GM15510 (cell line): ENCODE results near the gene SMIM5.

Experiments
- POLR2A ChIP-seq: IDR thresholded peaks from 3 replicates; pipeline ENCODE4 v1.6.1; 2011; ENCODE audit warnings: borderline replicate concordance; ENCODE audit not compliant: insufficient read length; ENCODE audit errors: extremely low read depth

The SMIM5 gene

DNA sequence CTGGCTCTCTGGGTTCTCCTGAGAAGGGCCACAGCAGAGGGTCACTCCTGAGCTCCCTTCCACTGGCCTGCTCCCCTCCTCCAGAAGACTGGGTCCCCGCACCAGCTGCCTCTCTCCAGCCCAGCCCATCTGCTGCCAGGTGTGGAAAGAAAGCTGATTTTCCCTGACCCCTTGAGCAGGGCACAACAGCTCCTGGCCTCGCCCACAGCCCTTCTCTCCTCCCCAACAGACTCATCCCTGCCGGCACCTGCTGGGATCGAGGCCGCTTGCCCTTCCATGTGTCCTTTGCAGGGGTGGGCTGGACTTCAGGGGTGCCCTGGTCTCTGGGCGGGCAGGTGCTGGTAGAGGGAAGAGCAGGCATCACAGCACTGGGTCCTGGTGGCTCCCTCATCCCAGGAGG is 4.8 kb upstream of the SMIM5 start:
- no peak for TF ChIP-seq POLR2A

DNA sequence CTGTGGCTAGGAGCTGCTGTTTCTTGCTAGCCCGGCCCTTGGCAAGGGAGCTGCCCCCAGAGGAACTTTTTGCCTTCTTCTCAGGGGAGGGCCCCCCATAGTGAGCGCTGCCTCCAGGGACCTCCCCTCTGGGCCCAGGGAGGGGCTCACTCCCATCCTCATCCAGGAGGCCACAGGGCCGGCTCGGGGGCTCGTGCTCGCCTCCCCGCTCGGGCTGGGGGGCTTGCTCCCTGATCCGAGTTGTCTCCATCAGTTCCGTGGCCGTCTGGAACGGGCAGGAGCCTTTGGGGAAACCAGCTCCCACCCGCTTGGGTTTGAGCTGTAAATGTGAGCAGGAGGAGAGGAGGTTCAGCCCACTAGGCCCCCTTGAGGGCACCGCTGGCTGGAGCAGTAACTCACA is 4.1 kb upstream of the SMIM5 start:
- TF ChIP-seq POLR2A, result no peak

DNA sequence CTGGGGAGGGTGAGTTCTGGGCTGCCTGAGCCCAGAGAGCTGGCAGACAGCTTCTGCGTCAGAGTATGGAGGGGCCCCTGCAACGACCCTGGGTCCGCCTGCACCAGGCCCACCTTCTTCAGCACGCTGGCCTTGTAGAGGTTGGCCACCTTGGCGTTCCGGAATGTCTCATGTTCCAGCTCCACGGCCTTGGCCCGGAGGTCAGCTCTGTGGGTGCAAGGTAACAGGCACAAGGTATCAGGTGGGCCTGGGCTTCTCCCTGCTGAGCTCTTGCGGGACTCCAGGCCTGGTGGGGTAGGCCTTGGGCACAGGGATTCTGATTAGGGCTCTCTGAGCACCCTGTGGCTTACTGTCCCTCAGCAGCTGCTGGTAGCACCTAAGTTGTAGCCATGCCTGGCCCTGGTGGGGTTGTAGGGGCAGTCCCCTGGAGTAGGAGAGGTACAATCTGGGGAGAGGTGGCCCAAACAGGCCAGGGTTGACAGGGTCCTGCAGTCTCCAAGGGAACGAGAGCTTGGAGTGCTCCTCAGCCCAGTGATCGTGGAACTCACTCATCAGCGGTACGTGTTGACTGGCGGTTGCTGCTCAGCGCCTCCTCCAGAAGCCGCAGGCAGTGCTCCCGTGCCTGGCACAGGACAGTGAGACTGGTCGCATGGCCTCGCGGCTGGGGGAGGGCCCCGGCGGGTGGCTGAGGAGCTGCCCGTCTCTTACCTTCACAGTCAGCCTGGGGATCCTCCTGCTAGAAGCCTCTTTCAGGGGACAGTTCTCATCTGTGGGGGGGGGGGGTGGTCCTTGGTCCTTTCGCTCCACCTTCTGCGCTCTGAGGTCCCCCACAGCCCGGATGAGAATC is 2.9 kb upstream of the SMIM5 start:
- no peak for TF ChIP-seq POLR2A

DNA sequence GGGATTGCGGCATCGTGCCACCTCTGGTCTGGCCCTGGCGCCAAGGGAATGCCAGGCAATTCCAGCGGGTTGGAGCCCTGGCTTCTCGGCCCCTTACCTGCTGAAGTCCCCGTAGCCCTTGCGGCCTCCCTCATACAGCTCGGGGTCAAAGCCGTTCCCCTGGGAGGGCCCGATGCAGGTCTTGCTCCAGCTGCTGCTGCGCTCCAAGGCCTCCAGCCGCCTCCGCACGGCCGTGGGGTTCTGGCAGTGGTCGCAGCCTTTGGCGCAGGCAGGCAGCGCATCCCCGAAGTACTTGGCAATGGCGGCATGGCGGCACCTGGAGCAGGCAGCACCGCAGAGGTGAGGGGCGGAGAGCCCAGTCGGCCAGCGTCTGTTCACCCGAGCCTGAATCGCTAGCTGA is 1.9 kb upstream of the SMIM5 start:
- TF ChIP-seq POLR2A, result no peak

DNA sequence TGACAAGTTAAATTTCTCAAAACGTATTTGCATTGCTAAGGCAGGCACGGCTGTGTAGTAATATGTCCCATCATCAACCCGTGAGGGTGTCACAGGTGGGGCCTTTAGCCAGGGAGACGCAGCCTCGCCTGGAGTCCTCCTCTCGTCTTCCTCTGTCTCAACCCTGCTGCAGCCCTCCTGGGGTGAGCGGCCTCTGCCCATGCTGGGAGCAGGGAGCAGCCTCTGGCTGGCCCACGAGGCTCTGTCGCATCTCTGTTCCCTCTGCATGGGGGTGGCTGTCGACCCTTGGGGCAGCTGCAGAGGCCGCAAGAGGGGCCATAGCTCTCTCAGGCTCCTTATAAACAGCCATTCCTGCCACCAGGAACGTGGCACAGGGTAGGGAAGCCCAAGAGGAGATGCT is 806 bp upstream of the SMIM5 start:
- TF ChIP-seq POLR2A, result no peak

DNA sequence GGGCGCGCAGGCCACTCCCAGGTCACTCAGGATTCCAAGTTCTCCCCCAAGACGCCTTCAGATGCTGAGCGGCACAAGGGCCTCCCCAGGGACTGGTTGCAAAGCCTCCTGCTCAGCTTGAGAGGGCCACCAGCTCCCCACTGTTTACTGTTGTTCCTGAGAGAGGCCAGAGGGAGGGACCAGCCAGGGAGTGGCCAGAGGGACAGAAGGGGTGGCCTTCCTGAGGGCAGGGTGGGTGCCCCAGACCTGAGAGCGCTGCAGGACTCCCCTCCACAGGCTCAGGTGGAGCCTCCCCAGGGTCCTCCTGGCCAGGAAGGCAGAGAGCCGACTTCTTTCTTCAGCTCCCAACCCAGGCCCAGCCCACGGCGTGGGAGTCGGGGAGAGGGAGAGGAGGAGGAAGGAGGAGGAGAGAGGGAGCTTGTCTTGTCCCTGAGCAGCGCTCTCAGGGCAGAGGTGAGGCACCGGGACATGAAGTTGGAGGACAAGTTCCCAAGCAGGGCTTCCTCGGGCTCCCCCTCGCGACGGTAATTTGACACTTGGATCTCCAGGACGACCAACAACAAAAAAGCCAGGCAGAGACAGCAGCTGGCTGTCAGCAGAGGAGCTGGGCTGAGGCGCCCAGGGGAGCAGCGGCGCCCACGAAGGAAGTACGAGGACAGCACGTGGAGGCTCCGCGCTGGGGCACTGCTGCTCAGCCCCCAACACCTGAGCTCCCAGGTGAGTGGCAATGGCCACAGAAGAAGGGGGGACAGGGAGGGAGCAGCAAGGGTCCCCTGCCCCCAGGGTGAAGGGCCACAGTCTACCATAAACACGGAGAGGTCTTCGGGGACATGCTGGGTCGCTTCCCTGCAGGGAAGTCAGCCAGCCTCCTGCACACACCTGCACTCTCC is 497 bp downstream of the SMIM5 start:
- no peak for TF ChIP-seq POLR2A

DNA sequence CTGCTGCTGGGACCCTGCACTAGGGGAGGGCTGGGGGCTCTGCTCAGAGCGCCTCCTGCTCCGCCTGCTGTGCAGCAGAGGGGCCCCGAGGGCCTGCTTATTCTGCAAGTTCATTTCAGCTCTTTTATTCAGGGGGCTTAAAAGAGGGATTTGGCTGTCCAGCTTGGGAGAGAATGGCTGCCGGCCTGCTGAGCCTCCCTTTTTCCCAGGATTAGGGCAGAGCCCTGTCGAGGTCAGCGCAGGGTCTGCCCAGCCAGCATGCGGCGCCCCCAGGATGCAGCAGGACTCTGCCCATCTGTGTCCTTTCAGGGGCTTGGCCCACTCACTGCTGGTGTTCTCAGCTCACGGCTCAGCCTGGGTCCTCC is 1.1 kb downstream of the SMIM5 start:
- no peak for TF ChIP-seq POLR2A

DNA sequence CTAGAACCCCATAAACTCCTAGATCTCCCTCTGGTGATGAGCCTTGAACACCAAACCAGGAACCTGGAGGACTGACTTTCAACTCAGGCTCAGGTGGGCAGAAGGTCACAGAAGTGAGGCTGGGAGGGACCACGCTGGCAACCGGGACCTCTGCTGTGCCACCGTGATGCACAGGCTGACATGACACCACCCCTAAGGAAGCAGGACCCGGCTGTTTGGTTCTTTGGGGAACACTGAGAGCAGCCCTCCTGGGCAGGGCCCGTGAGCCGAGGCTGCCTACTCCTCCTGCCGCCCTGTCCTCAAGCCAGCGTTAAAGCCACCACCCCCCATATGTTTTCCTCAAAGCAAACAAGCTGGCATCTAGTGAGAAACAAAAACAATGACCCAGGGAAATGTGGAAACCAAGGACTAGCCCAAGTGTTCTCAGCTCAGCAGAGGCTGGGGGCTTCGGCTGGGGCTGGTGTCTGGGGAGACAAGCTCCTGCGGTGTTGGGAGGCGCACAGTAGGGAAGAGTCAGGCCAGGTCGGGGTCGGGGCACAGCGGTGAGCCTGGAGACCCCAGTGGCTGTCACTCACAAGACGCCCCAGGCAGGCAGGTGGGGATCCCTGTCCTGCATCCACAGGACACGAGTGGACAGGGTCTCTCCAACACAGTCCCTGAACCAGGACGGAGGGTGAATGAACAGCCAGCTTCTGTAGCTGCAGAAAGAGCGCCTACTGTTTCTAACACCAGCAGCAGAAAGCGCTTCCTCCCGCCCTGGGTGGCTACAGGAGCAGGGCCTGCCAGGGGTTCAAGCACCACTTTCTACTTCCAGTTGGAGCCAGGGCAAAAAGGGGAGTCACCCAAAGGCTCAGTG is 1.7 kb downstream of the SMIM5 start:
- no peak for TF ChIP-seq POLR2A

DNA sequence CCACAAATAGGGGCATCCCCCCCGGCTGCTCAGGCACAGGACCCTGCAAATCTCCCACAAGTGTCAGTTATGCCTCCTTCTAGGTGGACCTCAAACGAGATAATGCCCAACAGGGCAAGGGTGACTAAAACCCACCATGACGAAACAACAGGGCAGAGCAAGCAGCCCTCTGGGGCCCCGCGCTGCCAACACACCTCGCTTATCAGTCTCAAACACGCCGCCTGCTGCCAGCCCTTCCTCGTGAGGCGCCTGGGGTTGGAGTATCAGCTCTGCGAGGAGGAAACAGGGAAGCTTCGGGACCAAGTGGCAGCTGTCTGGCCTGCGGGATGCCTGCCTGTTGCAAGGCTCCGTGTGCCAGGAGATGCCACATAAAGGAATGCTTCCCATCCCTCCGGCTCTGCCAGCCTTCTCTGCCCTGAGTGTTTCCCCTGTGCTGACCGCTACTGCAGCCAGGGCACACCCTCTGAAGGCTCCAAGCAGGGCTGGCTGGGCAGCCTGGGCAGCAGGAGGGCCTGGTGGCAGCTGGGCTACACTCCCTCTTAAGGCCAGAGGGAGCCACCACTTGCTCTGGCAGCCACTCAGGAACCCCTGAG is 2.5 kb downstream of the SMIM5 start:
- TF ChIP-seq POLR2A, result no peak

DNA sequence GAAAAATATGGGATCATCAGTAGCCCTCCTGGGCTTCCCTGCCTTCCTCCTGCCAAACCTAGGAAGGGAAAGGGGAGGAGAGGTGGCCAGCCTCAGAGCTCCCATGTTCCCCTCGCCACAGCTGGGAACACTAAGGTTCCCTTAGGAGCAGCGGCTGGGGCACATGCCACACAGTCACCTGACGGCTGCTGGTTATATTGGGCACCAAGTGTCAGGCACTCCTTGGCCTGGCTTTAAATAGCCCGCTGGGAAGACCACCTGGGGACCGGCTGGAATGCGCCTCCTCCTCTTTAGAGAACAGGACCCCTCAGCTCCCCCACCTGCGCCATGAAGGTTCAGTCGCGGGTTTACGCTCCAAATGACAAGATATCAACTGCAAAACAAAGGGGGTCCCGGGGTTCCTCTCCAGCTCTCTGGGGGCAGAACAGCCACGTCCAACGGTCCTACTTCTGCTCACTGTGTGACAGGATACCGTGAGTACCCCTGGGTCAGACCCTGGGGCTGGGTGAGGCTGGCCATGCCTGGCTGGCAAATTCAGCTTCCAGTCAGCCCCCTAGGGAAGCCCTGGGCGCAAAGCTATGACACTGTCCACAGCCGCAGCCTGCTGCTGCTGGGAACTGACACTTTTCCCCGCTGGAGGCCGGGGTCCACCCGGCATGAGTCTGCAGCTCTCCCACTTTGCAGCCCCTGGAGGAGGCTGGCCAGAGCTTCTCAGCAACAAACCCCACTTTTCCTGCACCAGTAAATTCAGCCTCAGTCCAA is 3.3 kb downstream of the SMIM5 start:
- TF ChIP-seq POLR2A, result no peak

DNA sequence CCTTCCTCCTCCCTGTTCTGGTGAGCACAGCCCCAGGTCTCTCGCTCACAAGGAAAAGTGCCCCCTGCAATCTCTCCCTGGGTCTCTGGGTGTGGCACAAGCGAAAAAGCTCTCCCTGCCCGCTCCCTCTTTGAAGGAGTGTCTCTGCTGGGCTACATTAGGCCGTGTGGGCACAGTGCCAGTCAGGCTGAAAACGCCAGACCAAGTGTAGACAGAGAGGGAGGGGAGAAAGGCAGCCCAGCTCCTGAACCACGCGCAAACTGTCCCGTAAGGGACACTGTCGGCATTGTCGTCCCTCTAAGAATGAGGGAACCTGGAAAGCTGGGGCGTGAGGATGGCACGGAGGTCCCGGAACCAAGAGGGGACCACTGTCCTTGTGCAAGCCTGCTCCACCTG is 3.9 kb downstream of the SMIM5 start:
- no peak for TF ChIP-seq POLR2A

DNA sequence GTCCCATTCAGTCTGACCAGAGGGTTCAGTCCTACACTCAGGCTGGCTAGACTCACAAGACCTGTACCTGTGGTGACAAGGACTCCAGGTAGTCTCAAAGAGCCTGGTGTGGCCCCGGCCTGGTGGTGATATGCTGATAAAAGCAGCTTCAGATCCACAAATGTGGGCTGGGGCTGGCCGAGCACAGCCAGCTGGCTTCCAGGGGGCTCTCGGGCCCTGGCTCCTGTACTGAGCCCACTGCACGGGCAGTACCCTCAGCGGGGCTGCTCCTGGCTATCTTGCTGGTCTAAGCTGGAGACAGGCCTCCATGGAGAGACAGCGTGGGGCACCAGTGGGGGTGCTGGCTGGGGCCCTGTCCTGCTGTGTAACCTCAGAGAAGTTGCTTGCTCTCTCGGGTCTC is 4.3 kb downstream of the SMIM5 start:
- TF ChIP-seq POLR2A, result no peak

DNA sequence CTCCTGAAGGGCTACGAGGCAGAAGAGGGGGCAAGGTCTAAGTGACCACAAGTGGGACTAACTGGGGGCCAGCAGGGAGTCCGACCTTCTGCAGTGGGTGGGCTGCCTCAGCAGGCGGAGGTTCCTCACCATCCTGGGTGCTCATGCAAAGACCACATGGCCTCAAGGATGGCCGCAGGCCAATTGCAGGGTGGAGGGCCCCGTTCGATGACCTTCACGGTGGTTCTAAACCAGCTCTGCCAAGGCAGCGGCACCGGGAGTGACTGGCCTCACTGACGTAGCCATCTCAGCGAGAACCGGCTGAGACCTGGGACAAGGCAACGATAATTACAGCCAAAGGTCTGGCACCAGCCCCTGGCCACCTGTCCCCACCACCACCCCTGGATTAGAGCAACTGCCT is 5.7 kb downstream of the SMIM5 start:
- TF ChIP-seq POLR2A, result no peak

DNA sequence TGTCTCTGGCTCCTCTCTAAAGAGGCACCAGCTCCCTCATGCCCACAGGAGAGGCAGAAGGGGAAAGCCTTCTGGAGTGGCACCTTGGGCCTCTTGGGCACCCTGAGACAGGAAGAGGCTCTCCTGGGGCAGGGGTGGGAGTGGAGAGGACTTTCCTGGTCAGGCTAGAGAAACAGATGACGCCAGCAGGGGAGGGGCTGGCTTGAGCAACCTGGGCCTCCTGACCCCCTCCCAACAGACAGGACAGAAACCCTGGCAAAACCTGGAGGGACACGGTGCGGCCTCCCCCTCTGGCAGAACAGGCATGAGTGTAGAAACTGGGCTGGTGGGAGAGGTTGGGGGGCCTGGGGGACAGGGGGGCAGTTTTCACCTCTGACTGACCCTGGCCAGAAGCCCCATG is 6.1 kb downstream of the SMIM5 start:
- no peak for TF ChIP-seq POLR2A
